ENCODE results near the gene LIPK. TPM values are rescaled to one million over a fixed set of nuclear protein-coding genes. Genes with fewer than 3 reads are reported as not detected.

Gene LIPK
- total and polyA plus RNA-seq, 9 of the 15 experiments (the other 6 are each of a cell fraction or from before 2014, with no cell fraction given): not detected

DNA sequence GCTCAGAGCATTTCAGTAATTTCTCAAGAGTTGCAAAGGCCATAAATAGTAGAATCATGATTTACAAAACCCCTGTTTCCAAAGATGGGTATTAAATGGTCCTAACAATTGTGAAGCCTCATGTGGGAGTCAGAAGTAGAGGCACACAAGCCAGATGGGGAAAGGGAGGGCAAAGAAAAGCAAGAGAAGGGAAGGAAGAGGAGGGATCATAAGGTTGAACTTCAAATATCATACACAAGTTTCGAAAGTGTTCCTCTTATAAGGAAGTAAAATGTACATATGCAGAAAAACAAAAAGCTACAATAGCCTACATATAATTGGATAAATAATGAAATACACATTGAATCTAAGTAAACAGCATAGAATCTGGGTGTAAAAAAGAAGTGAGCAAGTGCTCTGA is 59.8 kb downstream of the LIPK start:
- WGBS (ENCODE audit: insufficient coverage, low coverage, missing lambda C conversion rate): 0% methylated on average over 1 of the region's 1 CpG
- CTCF ChIA-PET (ENCODE audit: low intra/inter-chr PET ratio): no interaction called here
- H3K4me2 ChIP-seq (ENCODE audit: insufficient read depth, low read length): no peak overlapping the region
- no TSS peak for BruUV-seq (replicated peaks)
- TF ChIP-seq PHTF2 (CRISPR knock-in tag; IDR thresholded peaks at IDR 0.05) (no peak), NFIX (CRISPR knock-in tag; IDR thresholded peaks at IDR 0.05; ENCODE audit: low read depth) (no peak), MTA3 (IDR thresholded peaks at IDR 0.05; ENCODE audit: borderline replicate concordance) (no peak), MED1 (CRISPR knock-in tag; IDR thresholded peaks at IDR 0.05; ENCODE audit: borderline replicate concordance) (no peak)
- TF ChIP-seq, protein P1, sequence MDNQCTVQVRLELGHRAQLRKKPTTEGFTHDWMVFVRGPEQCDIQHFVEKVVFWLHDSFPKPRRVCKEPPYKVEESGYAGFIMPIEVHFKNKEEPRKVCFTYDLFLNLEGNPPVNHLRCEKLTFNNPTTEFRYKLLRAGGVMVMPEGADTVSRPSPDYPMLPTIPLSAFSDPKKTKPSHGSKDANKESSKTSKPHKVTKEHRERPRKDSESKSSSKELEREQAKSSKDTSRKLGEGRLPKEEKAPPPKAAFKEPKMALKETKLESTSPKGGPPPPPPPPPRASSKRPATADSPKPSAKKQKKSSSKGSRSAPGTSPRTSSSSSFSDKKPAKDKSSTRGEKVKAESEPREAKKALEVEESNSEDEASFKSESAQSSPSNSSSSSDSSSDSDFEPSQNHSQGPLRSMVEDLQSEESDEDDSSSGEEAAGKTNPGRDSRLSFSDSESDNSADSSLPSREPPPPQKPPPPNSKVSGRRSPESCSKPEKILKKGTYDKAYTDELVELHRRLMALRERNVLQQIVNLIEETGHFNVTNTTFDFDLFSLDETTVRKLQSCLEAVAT (IDR thresholded peaks at IDR 0.05): no peak
- in situ Hi-C loops (cut with MboI): no loop called here
- no peaks in the 10 kb centered on the region for H3K4me1 ChIP-seq (replicated peaks in 1 of 2; ENCODE audit: control insufficient read depth in 2 of 2, insufficient read depth in 2 of 2, low read length in 2 of 2)
- no peaks in the 10 kb centered on the region for H3K27me3 ChIP-seq (ENCODE audit: control insufficient read depth in 2 of 2, insufficient read depth in 2 of 2, low read length in 2 of 2)
- H3K79me2 ChIP-seq (ENCODE audit: control insufficient read depth, insufficient read depth, low read length): no peaks in the 10 kb centered on the region
- DNase-seq (ENCODE audit: extremely low read depth in 1 of 4, low spot score in 3 of 4) (no peak), ATAC-seq (no peak), FAIRE-seq (no peak)
- no peaks in the 10 kb centered on the region for H4K20me1 ChIP-seq (replicated peaks; ENCODE audit: control insufficient read depth, insufficient read depth, low read length)
- no peak overlapping the region for H3K27ac ChIP-seq (ENCODE audit: extremely low read depth, low read depth, low read length)
- H3K9me3 ChIP-seq (replicated peaks; ENCODE audit: control insufficient read depth, insufficient read depth, low read depth, low read length): no peaks in the 10 kb centered on the region
- intact Hi-C loops (cut with micrococcal nuclease): no loop called here
- POLR2A ChIA-PET: no interaction called here
- H3K4me3 ChIP-seq: no peak overlapping the region
- no peaks in the 10 kb centered on the region for H3K9me1 ChIP-seq (ENCODE audit: control insufficient read depth, insufficient read depth, low read length)
- no peak overlapping the region for H3K9ac ChIP-seq (ENCODE audit: insufficient read depth in 1 of 2, low read depth in 2 of 2, low read length in 2 of 2)
- no peaks in the 10 kb centered on the region for H3K36me3 ChIP-seq (ENCODE audit: control insufficient read depth, insufficient read depth, low read length)
- no peak overlapping the region for H2AFZ ChIP-seq (ENCODE audit: low read depth, low read length)

DNA sequence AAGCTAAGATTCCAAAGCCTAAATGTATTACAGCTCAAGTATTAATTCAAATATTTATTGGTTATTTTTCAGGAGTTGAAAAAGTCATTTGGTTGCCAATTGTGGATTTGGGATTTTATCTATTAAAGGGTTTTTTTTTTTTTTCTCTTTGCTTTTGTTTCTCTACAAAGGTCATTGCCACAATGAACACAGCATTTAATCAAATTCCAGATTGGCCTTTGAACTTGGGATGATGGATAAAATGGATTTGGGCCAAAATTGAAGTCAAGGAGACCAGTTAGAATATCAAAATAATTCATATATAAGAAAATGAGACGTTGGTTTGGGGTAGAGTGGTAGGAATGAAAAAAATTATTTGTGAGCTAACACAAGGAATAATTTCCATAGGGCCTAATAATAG is 63.3 kb downstream of the LIPK start:
- intact Hi-C loops (cut with micrococcal nuclease) (no loop called here), in situ Hi-C loops (cut with MboI) (no loop called here)
- BruUV-seq (replicated peaks): no TSS peak
- Histone ChIP-seq H2AFZ (ENCODE audit: low read depth, low read length) (no peak overlapping the region), H3K4me2 (ENCODE audit: insufficient read depth, low read length) (no peak overlapping the region), H4K20me1 (replicated peaks; ENCODE audit: control insufficient read depth, insufficient read depth, low read length) (no peaks in the 10 kb centered on the region), H3K4me1 (replicated peaks in 1 of 2; ENCODE audit: control insufficient read depth in 2 of 2, insufficient read depth in 2 of 2, low read length in 2 of 2) (no peaks in the 10 kb centered on the region), H3K9me1 (ENCODE audit: control insufficient read depth, insufficient read depth, low read length) (no peaks in the 10 kb centered on the region), H3K79me2 (ENCODE audit: control insufficient read depth, insufficient read depth, low read length) (no peaks in the 10 kb centered on the region), H3K36me3 (ENCODE audit: control insufficient read depth, insufficient read depth, low read length) (no peaks in the 10 kb centered on the region), H3K4me3 (no peak overlapping the region), H3K27ac (ENCODE audit: extremely low read depth, low read depth, low read length) (no peak overlapping the region), H3K27me3 (ENCODE audit: control insufficient read depth in 2 of 2, insufficient read depth in 2 of 2, low read length in 2 of 2) (no peaks in the 10 kb centered on the region), H3K9me3 (replicated peaks; ENCODE audit: control insufficient read depth, insufficient read depth, low read depth, low read length) (no peaks in the 10 kb centered on the region), H3K9ac (ENCODE audit: insufficient read depth in 1 of 2, low read depth in 2 of 2, low read length in 2 of 2) (no peak overlapping the region)
- 0% methylated on average over 1 of the region's 1 CpG for WGBS (ENCODE audit: insufficient coverage, low coverage, missing lambda C conversion rate)
- DNase-seq (ENCODE audit: extremely low read depth in 1 of 4, low spot score in 3 of 4) (no peak), FAIRE-seq (no peak), ATAC-seq (no peak)
- ChIA-PET CTCF (ENCODE audit: low intra/inter-chr PET ratio) (no interaction called here), POLR2A (no interaction called here)
- TF ChIP-seq EZH2 (IDR thresholded peaks at IDR 0.05; ENCODE audit: borderline replicate concordance, low read depth, low read length) (no peak), KLF13 (tag; IDR thresholded peaks at IDR 0.05; ENCODE audit: borderline replicate concordance, low read depth) (no peak), MCM5 (IDR thresholded peaks at IDR 0.05; ENCODE audit: low read depth) (no peak), ZEB2 (IDR thresholded peaks at IDR 0.05) (no peak), DACH1 (IDR thresholded peaks at IDR 0.05; ENCODE audit: partially characterized antibody) (no peak)
- TF ChIP-seq, protein P2, sequence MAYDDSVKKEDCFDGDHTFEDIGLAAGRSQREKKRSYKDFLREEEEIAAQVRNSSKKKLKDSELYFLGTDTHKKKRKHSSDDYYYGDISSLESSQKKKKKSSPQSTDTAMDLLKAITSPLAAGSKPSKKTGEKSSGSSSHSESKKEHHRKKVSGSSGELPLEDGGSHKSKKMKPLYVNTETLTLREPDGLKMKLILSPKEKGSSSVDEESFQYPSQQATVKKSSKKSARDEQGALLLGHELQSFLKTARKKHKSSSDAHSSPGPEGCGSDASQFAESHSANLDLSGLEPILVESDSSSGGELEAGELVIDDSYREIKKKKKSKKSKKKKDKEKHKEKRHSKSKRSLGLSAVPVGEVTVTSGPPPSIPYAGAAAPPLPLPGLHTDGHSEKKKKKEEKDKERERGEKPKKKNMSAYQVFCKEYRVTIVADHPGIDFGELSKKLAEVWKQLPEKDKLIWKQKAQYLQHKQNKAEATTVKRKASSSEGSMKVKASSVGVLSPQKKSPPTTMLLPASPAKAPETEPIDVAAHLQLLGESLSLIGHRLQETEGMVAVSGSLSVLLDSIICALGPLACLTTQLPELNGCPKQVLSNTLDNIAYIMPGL (CRISPR knock-in tag; IDR thresholded peaks at IDR 0.05): no peak
- TF ChIP-seq, protein P3, sequence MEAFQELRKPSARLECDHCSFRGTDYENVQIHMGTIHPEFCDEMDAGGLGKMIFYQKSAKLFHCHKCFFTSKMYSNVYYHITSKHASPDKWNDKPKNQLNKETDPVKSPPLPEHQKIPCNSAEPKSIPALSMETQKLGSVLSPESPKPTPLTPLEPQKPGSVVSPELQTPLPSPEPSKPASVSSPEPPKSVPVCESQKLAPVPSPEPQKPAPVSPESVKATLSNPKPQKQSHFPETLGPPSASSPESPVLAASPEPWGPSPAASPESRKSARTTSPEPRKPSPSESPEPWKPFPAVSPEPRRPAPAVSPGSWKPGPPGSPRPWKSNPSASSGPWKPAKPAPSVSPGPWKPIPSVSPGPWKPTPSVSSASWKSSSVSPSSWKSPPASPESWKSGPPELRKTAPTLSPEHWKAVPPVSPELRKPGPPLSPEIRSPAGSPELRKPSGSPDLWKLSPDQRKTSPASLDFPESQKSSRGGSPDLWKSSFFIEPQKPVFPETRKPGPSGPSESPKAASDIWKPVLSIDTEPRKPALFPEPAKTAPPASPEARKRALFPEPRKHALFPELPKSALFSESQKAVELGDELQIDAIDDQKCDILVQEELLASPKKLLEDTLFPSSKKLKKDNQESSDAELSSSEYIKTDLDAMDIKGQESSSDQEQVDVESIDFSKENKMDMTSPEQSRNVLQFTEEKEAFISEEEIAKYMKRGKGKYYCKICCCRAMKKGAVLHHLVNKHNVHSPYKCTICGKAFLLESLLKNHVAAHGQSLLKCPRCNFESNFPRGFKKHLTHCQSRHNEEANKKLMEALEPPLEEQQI (IDR thresholded peaks at IDR 0.05): no peak

All from K562 (cell line).